Large intestine (tissue), 3 donors: ENCODE measurements around the gene ADAMTS17. TPM values are rescaled to one million over a fixed set of nuclear protein-coding genes. Genes with fewer than 3 reads are reported as not detected.

Source experiments
- DNase-seq, 2 donors: peaks; one replicate each; pipeline versions ENCODE4 v3.0.0 to v3.0.0-alpha.2; 2013
- H3K27ac ChIP-seq: one replicate; pipeline ENCODE4 v1.5.1; 2013; ENCODE audit warnings: low read length
- H3K27me3 ChIP-seq: 2 replicates; pipeline ENCODE4 v1.6.1; 2013; ENCODE audit warnings: low read length; ENCODE audit not compliant: control insufficient read depth, insufficient read depth
- H3K36me3 ChIP-seq: 2 replicates; pipeline ENCODE4 v1.6.1; 2013; ENCODE audit warnings: low read length; ENCODE audit not compliant: control insufficient read depth, insufficient read depth
- H3K4me1 ChIP-seq: one replicate; pipeline ENCODE4 v1.6.1; 2013; ENCODE audit warnings: low read length; ENCODE audit not compliant: control insufficient read depth, insufficient read depth
- H3K4me3 ChIP-seq: one replicate; pipeline ENCODE4 v1.5.1; 2013; ENCODE audit warnings: low read length
- H3K9me3 ChIP-seq: one replicate; pipeline ENCODE4 v1.6.1; 2013; ENCODE audit warnings: mild to moderate bottlenecking, low read depth, low read length, moderate library complexity; ENCODE audit not compliant: control insufficient read depth
- WGBS: methylation state at CpG from one replicate; pipeline ENCODE4 v1.1.5; 2013; ENCODE audit warnings: low lambda C conversion rate; ENCODE audit not compliant: insufficient coverage; 5-methylcytosine and 5-hydroxymethylcytosine counted together
- polyA plus RNA-seq: library from polyadenylated mRNA; unstranded; fragments of 120-200 nt; gene quantifications from one replicate; pipeline ENCODE4 v1.2.1, GENCODE V29; 2013

The ADAMTS17 gene
- polyA plus RNA-seq, 1 donor: 3.7 TPM

GRCh38 chr15:100332721-100333120 lies 9.1 kb downstream of the ADAMTS17 start:
- Histone ChIP-seq H3K27me3 (no peaks in the 10 kb centered on the region), H3K4me3 (no peak overlapping the region), H3K9me3 (no peaks in the 10 kb centered on the region), H3K4me1 (no peaks in the 10 kb centered on the region), H3K36me3 (no peaks in the 10 kb centered on the region), H3K27ac (no peak overlapping the region)
- WGBS: no CpG with 5 or more reads among the region's 6 CpGs
- no peak for DNase-seq

GRCh38 chr15:100332231-100332630 lies 9.5 kb downstream of the ADAMTS17 start:
- Histone ChIP-seq H3K4me1 (no peaks in the 10 kb centered on the region), H3K4me3 (no peak overlapping the region), H3K27ac (no peak overlapping the region), H3K36me3 (no peaks in the 10 kb centered on the region), H3K27me3 (no peaks in the 10 kb centered on the region), H3K9me3 (no peaks in the 10 kb centered on the region)
- DNase-seq: no peak
- no CpG with 5 or more reads among the region's 13 CpGs for WGBS

GRCh38 chr15:100330629-100331215 lies 11.1 kb downstream of the ADAMTS17 start:
- H3K27me3 ChIP-seq: no peaks in the 10 kb centered on the region
- DNase-seq: no peak
- H3K9me3 ChIP-seq: no peaks in the 10 kb centered on the region
- H3K4me3 ChIP-seq: no peak overlapping the region
- no peaks in the 10 kb centered on the region for H3K36me3 ChIP-seq
- WGBS: 100% methylated on average over 1 of the region's 12 CpGs
- H3K4me1 ChIP-seq: no peaks in the 10 kb centered on the region
- H3K27ac ChIP-seq: no peak overlapping the region

- DNase-seq: no peak
- no peak overlapping the region for H3K27ac ChIP-seq
- no CpG with 5 or more reads among the region's 10 CpGs for WGBS
- no peak overlapping the region for H3K4me3 ChIP-seq
- no peaks in the 10 kb centered on the region for H3K9me3 ChIP-seq
- no peaks in the 10 kb centered on the region for H3K36me3 ChIP-seq
- no peaks in the 10 kb centered on the region for H3K4me1 ChIP-seq
- H3K27me3 ChIP-seq: no peaks in the 10 kb centered on the region
Measured at GRCh38 chr15:100330221-100330620, 11.6 kb downstream of the ADAMTS17 start.

GRCh38 chr15:100328796-100329195 lies 13.0 kb downstream of the ADAMTS17 start:
- Histone ChIP-seq H3K4me3 (no peak overlapping the region), H3K9me3 (no peaks in the 10 kb centered on the region), H3K27me3 (no peaks in the 10 kb centered on the region), H3K27ac (no peak overlapping the region), H3K36me3 (no peaks in the 10 kb centered on the region), H3K4me1 (no peaks in the 10 kb centered on the region)
- WGBS: 100% methylated on average over 1 of the region's 9 CpGs
- no peak for DNase-seq

GRCh38 chr15:100318880-100319279 lies 22.9 kb downstream of the ADAMTS17 start:
- no CpG with 5 or more reads among the region's 4 CpGs for WGBS
- H3K27ac ChIP-seq: no peak overlapping the region
- H3K4me3 ChIP-seq: no peak overlapping the region
- H3K27me3 ChIP-seq: no peaks in the 10 kb centered on the region
- no peak for DNase-seq
- no peaks in the 10 kb centered on the region for H3K9me3 ChIP-seq
- no peaks in the 10 kb centered on the region for H3K4me1 ChIP-seq
- no peaks in the 10 kb centered on the region for H3K36me3 ChIP-seq

GRCh38 chr15:100314809-100315400 lies 26.9 kb downstream of the ADAMTS17 start:
- no peak overlapping the region for H3K27ac ChIP-seq
- no peaks in the 10 kb centered on the region for H3K36me3 ChIP-seq
- no peaks in the 10 kb centered on the region for H3K9me3 ChIP-seq
- no peak overlapping the region for H3K4me3 ChIP-seq
- H3K27me3 ChIP-seq: no peaks in the 10 kb centered on the region
- 100% methylated on average over 1 of the region's 16 CpGs for WGBS
- no peaks in the 10 kb centered on the region for H3K4me1 ChIP-seq
- no peak for DNase-seq

GRCh38 chr15:100311833-100312476 lies 29.8 kb downstream of the ADAMTS17 start:
- Histone ChIP-seq H3K4me1 (no peaks in the 10 kb centered on the region), H3K36me3 (no peaks in the 10 kb centered on the region), H3K27ac (no peak overlapping the region), H3K9me3 (no peaks in the 10 kb centered on the region), H3K4me3 (no peak overlapping the region), H3K27me3 (no peaks in the 10 kb centered on the region)
- no peak for DNase-seq
- WGBS: 100% methylated on average over 2 of the region's 8 CpGs

GRCh38 chr15:100311154-100311625 lies 30.6 kb downstream of the ADAMTS17 start:
- H3K4me3 ChIP-seq: no peak overlapping the region
- no peak overlapping the region for H3K27ac ChIP-seq
- DNase-seq: no peak
- H3K4me1 ChIP-seq: no peaks in the 10 kb centered on the region
- no CpG with 5 or more reads among the region's 15 CpGs for WGBS
- no peaks in the 10 kb centered on the region for H3K9me3 ChIP-seq
- no peaks in the 10 kb centered on the region for H3K36me3 ChIP-seq
- H3K27me3 ChIP-seq: no peaks in the 10 kb centered on the region

GRCh38 chr15:100310513-100311153 lies 31.1 kb downstream of the ADAMTS17 start:
- Histone ChIP-seq H3K9me3 (no peaks in the 10 kb centered on the region), H3K36me3 (no peaks in the 10 kb centered on the region), H3K27me3 (no peaks in the 10 kb centered on the region), H3K27ac (no peak overlapping the region), H3K4me3 (no peak overlapping the region), H3K4me1 (no peaks in the 10 kb centered on the region)
- no CpG with 5 or more reads among the region's 14 CpGs for WGBS
- no peak for DNase-seq
